ENCODE results near the gene EIF2D. TPM values are rescaled to one million over a fixed set of nuclear protein-coding genes. Genes with fewer than 3 reads are reported as not detected.
A peak's percentile ranks its signal among the peaks of the same experiment; 100 is the strongest.
"Not testable (repeated sequence)": the region's sequence is repeated elsewhere in the genome, so short reads cannot be mapped to it uniquely, and the experiment has no call there.

The EIF2D gene
- total RNA-seq, 1 experiment from 2014 or later = 39.6 TPM

- H3K4me1 ChIP-seq = peaks cover 16% of the 10 kb centered on the region
- no peaks in the 10 kb centered on the region for H3K27me3 ChIP-seq
- H3K27ac ChIP-seq = no peak overlapping the region
- H3K9me3 ChIP-seq (replicated peaks) = no peaks in the 10 kb centered on the region
- DNase-seq = no peak
- no peaks in the 10 kb centered on the region; the same call in 1 of the 2 replicates for H3K36me3 ChIP-seq
- H3K4me3 ChIP-seq = no peak overlapping the region
Observed at GRCh38 chr1:206584683-206585082, 27.6 kb downstream of the EIF2D start.

DNA sequence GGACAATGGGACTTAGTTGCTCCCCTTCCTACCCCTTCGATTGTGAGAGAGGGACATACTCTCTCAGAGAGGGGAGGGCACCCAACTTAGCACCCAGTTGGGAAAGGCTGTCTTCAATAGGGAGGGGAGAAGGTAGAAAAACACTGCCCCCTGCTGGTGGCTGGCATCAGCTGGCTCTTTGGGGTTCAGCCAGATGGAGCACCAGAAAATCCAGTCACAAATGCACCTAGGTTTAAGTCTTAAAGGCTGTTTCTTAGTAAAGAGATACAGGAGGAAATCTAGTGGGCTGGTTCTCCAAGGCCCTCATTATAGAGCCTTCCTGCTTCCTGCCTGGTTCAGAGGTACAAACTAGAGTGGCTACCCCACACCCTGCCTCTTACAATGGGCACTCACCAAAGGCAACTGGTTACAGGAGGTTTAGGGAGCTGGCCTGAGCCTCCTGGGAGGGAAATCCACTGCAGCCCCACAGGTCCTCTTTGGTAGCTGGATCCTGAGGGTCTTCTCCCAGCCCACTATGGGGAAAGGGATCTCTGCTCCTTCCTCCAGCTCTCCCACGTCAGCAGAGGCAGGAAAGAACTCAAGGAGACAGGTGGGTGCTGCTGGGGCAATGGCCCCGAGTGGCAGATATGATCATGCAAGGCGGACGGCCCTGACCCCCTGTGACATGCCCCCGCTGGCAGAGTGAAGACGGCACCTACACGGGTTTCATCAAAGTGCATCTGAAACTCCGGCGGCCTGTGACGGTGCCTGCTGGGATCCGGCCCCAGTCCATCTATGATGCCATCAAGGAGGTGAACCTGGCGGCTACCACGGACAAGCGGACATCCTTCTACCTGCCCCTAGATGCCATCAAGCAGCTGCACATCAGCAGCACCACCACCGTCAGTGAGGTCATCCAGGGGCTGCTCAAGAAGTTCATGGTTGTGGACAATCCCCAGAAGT lies 28.3 kb downstream of the EIF2D start:
- Histone ChIP-seq H3K27me3 (no peaks in the 10 kb centered on the region), H3K4me1 (peaks cover 12% of the 10 kb centered on the region), H3K9me3 (replicated peaks) (no peaks in the 10 kb centered on the region), H3K36me3 (no peaks in the 10 kb centered on the region; the same call in 1 of the 2 replicates), H3K4me3 (no peak overlapping the region), H3K27ac (no peak overlapping the region)
- DNase-seq = peak; percentile 82 to 93

DNA sequence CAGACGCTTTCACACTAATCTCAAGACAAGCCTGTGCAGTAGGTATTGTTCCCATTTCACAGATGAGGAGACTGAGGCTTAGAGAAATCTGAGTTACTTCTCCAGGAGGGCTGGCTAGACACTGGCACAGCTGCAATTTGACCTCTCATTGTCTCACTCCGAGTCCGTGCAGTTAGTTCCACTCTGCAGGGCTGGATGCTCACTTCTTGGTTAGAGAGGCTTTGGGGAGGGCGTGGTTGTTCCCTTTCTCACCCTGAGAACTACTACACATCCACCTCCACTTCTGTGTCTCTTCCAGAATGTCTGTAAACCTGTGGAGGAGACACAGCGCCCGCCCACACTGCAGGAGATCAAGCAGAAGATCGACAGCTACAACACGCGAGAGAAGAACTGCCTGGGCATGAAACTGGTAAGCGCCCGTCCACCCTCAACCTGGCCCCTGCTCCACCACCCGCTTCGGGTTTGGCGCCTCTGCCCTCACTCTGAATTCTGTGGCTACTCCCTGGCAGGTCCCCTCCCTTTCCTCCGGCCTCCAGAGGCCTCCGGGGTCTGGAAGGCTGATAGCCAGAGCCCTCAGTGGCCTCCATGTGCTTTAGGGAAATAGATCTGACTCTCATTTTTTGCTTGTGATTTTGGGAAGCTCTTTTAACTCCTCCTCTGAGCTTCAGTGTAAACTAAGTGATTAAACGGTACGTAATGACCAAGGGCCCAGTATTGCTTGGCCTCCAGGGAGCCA lies 29.1 kb downstream of the EIF2D start:
- H3K27ac ChIP-seq = no peak overlapping the region
- no peaks in the 10 kb centered on the region for H3K27me3 ChIP-seq
- H3K36me3 ChIP-seq = no peaks in the 10 kb centered on the region; the same call in 1 of the 2 replicates
- no peaks in the 10 kb centered on the region for H3K9me3 ChIP-seq (replicated peaks)
- H3K4me3 ChIP-seq = no peak overlapping the region
- no peak for DNase-seq
- H3K4me1 ChIP-seq = peaks cover 13% of the 10 kb centered on the region

GRCh38 chr1:206582537-206582936 lies 29.7 kb downstream of the EIF2D start:
- Histone ChIP-seq H3K27ac (no peak overlapping the region), H3K36me3 (no peaks in the 10 kb centered on the region; the same call in 1 of the 2 replicates), H3K27me3 (no peaks in the 10 kb centered on the region), H3K4me1 (peaks cover 13% of the 10 kb centered on the region), H3K9me3 (replicated peaks) (no peaks in the 10 kb centered on the region), H3K4me3 (no peak overlapping the region)
- no peak for DNase-seq

DNA sequence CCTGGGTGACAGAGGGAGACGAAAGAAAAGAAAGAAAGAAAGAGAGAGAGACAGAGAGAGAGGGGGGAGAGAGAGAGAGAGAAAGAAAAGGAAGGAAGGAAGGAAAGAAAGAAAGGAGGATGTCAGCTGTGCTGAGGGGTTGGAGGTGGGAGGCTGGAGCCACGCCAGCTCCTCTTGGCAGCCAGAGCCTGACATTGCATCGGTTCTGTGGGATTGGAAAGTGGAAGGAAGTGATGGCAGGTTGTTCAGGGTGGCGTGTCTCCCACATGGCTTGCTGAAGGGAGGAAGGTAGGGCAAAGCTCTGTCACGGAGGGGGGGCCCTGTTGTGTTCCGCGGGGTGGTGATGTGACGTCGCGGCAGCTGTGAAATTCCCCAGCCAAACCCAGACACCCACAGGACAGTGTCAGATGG lies 30.7 kb downstream of the EIF2D start:
- Histone ChIP-seq H3K4me3 (no peak overlapping the region), H3K27ac (no peak overlapping the region), H3K36me3 (no peaks in the 10 kb centered on the region; the same call in 1 of the 2 replicates), H3K9me3 (replicated peaks) (no peaks in the 10 kb centered on the region), H3K4me1 (peaks cover 19% of the 10 kb centered on the region), H3K27me3 (no peaks in the 10 kb centered on the region)
- DNase-seq = peak in 1 of 2 experiments; percentile 27

DNA sequence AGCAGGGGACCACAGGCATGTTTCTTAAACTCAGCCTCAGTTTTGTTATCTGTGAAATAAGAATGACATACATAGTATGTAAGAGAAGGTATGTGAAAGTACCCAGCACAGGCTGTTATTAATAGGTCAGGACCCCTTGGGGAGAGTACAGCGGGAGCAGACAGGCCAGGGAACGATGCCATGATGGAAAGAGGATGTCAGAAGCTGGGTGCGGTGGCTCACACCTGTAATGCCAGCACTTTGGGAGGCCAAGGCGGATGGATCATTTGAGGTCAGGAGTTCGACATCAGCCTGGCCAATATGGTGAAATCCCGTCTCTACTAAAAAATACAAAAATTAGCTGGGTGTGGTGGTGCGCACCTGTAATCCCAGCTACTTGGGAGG lies 31.2 kb downstream of the EIF2D start:
- H3K36me3 ChIP-seq; H3K4me3 ChIP-seq; H3K9me3 ChIP-seq (replicated peaks); H3K27ac ChIP-seq; H3K27me3 ChIP-seq; DNase-seq: not testable (repeated sequence)
- H3K4me1 ChIP-seq = peaks cover 24% of the 10 kb centered on the region

DNA sequence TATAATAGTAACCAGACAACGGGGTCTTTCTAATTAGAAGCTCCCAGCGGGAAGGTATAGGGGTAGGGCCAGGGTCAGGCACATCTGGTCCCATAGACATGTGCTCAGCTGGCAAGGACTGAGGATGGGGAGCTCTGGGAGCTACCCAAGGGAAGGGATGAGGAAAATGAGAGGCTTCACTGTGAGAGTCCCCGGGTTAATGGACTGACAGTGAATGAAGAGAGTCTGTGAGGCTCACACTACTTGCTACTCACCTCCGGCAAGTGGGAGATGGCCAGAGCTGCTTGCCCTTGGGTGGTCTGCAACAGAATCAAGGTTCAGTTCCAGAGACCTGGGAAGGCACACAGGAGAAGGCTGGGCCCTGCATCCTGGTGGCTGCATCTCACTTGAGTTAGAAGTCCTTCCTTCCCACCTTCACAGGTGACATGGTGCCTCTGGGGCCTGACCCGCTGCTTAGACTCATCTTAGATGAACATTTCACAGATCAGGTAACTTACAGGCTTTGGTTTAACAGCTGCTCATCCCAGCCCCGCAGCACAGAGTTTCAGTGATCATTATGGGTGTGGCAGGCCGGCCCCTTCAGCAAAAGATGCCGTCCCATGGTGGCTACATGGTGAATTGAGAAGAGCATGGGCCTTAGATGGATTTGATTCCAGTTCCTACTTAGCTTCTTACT lies 31.7 kb downstream of the EIF2D start:
- no peak overlapping the region for H3K27ac ChIP-seq
- H3K36me3 ChIP-seq = no peaks in the 10 kb centered on the region; the same call in 1 of the 2 replicates
- DNase-seq = no peak
- H3K4me1 ChIP-seq = peaks cover 28% of the 10 kb centered on the region
- no peaks in the 10 kb centered on the region for H3K27me3 ChIP-seq
- no peaks in the 10 kb centered on the region for H3K9me3 ChIP-seq (replicated peaks)
- H3K4me3 ChIP-seq = no peak overlapping the region

GRCh38 chr1:206579747-206580437 lies 32.4 kb downstream of the EIF2D start:
- Histone ChIP-seq H3K4me1 (peaks cover 35% of the 10 kb centered on the region), H3K4me3 (no peak overlapping the region), H3K27me3 (no peaks in the 10 kb centered on the region), H3K27ac (no peak overlapping the region), H3K9me3 (replicated peaks) (no peaks in the 10 kb centered on the region), H3K36me3 (no peaks in the 10 kb centered on the region; the same call in 1 of the 2 replicates)
- DNase-seq = peak in 1 of 2 experiments; percentile 33

DNA sequence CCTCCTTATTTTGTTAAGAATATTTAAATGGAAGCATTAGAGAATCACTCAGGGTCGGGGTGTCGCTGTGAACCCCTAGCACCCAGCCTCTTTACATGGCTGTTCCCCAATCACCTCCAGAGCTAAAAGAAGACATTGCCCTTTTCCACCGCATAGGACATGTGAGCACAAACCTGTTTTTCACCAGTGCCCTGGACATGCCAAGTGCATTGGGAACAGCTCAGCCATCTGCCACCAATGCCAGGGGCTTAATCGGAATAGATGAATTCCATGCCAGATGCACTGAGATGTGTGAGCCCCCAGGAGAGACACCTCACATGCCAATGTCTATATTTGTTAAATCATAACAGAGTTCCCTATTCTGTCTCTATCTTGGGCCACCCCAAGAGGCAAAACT lies 33.3 kb downstream of the EIF2D start:
- no peak overlapping the region for H3K4me3 ChIP-seq
- no peaks in the 10 kb centered on the region for H3K27me3 ChIP-seq
- H3K36me3 ChIP-seq = no peaks in the 10 kb centered on the region
- H3K4me1 ChIP-seq = peaks cover 40% of the 10 kb centered on the region
- H3K27ac ChIP-seq = no peak overlapping the region
- H3K9me3 ChIP-seq (replicated peaks) = no peaks in the 10 kb centered on the region
- no peak for DNase-seq

GRCh38 chr1:206578068-206578977 lies 33.9 kb downstream of the EIF2D start:
- DNase-seq = no peak
- no peak overlapping the region for H3K27ac ChIP-seq
- no peak overlapping the region for H3K4me3 ChIP-seq
- no peaks in the 10 kb centered on the region for H3K27me3 ChIP-seq
- H3K4me1 ChIP-seq = peaks cover 40% of the 10 kb centered on the region
- H3K9me3 ChIP-seq (replicated peaks) = no peaks in the 10 kb centered on the region
- no peaks in the 10 kb centered on the region for H3K36me3 ChIP-seq

DNA sequence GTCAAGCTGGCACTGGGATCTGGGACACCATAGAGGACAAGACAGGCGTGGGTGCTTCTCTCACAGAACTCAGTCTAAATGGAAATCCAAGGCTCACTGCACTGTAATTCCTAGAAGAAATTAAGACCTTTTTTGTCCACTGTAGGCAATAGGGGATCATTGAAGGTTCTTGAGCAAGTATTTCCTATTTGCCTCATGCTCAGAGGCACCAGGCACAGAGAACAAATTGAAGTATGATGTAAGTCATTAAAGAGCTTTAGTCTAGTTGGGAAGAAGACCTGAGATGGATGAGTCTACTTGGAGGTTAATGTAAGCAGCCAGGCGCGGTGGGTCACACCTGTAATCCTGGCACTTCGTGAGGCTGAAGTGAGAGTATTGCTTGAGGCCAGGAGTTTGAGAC lies 34.6 kb downstream of the EIF2D start:
- Histone ChIP-seq H3K4me3 (no peak overlapping the region), H3K27me3 (no peaks in the 10 kb centered on the region), H3K27ac (no peak overlapping the region), H3K9me3 (replicated peaks) (no peaks in the 10 kb centered on the region), H3K36me3 (no peaks in the 10 kb centered on the region), H3K4me1 (peaks cover 40% of the 10 kb centered on the region)
- no peak for DNase-seq

- Histone ChIP-seq H3K4me3 (no peak overlapping the region), H3K36me3 (no peaks in the 10 kb centered on the region), H3K27me3 (no peaks in the 10 kb centered on the region), H3K27ac (peak overlapping the region; percentile 97), H3K9me3 (replicated peaks) (no peaks in the 10 kb centered on the region), H3K4me1 (peaks cover 34% of the 10 kb centered on the region)
- peak; percentile 85 to 95 for DNase-seq
Observed at GRCh38 chr1:206575894-206576737, 36.1 kb downstream of the EIF2D start.

Measured in SJCRH30 (cell line).